HCT116 (cell line): ENCODE measurements around the gene ATP8B3.

Experiments
- EZH2 ChIP-seq: fragments of 200-600 bp; sonication (generic); IDR thresholded peaks from 2 replicates; pipeline ENCODE4 v1.6.1; 2017; ENCODE audit warnings: antibody characterized with exemption, mixed run types
- EZH2phosphoT487 ChIP-seq: fragments of 200-600 bp; IDR thresholded peaks from 2 replicates; pipeline ENCODE4 v1.6.1; 2018; ENCODE audit warnings: antibody characterized with exemption, borderline replicate concordance
- RAD21 ChIP-seq: IDR thresholded peaks from 2 replicates; pipeline ENCODE4 v1.6.1; 2012; ENCODE audit warnings: low read depth, mild to moderate bottlenecking

DNA sequence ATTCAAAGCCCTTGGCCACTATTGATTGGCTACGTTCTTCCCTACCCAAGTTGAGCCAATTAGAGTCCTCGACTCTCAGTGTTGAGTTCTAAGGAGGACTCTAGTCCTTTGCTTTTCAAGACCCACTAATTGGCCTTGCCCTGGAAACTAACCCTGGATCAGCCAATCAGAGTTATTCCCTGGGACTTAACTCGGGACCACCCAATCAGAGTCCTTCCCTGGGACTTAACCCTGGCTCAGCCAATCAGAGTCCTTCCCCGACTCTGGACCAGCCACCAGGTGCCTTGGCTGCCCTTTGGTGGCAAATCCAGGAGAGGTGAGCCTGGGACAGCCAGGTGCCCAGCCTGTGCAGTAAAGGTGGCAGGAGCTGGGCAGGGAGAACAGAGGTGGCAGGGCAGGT is 28.7 kb downstream of the ATP8B3 start:
- no peak for TF ChIP-seq EZH2phosphoT487
- no peak for TF ChIP-seq RAD21
- TF ChIP-seq EZH2: no peak
